Measurements from ENCODE around the gene SCP2D1.

DNA sequence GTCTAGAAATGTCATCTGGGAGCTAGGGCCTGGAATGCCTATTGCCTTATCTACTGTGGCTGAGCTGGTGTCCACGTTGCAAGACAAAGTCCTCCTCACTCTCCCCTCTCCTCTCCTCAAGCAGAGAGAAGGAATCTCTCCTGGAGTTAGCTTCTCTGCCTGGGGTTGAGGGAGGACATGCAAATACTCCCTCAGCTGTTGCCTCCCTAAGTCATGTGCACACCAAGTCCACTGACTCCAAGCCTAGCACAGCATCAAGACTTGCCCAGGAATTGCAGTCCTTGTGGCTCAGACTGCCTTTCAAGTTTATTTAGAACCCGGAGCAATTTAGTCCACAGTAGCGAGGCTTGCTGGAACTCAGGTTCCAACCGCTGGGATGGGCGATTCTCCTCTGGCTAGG lies 38.0 kb upstream of the SCP2D1 start:
- TF ChIP-seq, protein P1, sequence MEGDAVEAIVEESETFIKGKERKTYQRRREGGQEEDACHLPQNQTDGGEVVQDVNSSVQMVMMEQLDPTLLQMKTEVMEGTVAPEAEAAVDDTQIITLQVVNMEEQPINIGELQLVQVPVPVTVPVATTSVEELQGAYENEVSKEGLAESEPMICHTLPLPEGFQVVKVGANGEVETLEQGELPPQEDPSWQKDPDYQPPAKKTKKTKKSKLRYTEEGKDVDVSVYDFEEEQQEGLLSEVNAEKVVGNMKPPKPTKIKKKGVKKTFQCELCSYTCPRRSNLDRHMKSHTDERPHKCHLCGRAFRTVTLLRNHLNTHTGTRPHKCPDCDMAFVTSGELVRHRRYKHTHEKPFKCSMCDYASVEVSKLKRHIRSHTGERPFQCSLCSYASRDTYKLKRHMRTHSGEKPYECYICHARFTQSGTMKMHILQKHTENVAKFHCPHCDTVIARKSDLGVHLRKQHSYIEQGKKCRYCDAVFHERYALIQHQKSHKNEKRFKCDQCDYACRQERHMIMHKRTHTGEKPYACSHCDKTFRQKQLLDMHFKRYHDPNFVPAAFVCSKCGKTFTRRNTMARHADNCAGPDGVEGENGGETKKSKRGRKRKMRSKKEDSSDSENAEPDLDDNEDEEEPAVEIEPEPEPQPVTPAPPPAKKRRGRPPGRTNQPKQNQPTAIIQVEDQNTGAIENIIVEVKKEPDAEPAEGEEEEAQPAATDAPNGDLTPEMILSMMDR (IDR thresholded peaks at IDR 0.05 in 8 of 11, conservative IDR thresholded peaks at IDR 0.05 in 3 of 11): no peak
- TF ChIP-seq POLR2A (IDR thresholded peaks at IDR 0.05) (no peak), POLR2AphosphoS5 (IDR thresholded peaks at IDR 0.05) (no peak)

All from spleen (tissue), 7 donors.